DOHH2 (cell line): ENCODE measurements around the gene LAMA3.
"Not testable (repeated sequence)": the region's sequence is repeated elsewhere in the genome, so short reads cannot be mapped to it uniquely, and the experiment has no call there.

Experiments used
- H3F3A ChIP-seq: fragments of 200-600 bp; sonication (generic), shearing (Covaris generic); 2 replicates; pipeline ENCODE4 v1.6.0; 2016; ENCODE audit warnings: antibody characterized with exemption, mild to moderate bottlenecking; ENCODE audit not compliant: control insufficient read depth, insufficient read depth
- H3K27ac ChIP-seq: fragments of 200-600 bp; sonication (generic); 2 replicates; pipeline ENCODE4 v1.5.1; 2014; ENCODE audit warnings: low read depth, mild to moderate bottlenecking, low read length, moderate library complexity
- H3K27me3 ChIP-seq: fragments of 200-600 bp; sonication (generic); 2 replicates; pipeline ENCODE4 v1.6.1; 2014; ENCODE audit warnings: mild to moderate bottlenecking, low read length, mixed read lengths; ENCODE audit not compliant: control insufficient read depth
- H3K36me3 ChIP-seq: fragments of 200-600 bp; sonication (generic); 2 replicates; pipeline ENCODE4 v1.6.1; 2014; ENCODE audit warnings: mild to moderate bottlenecking, low read length, moderate library complexity, mixed read lengths; ENCODE audit not compliant: control insufficient read depth
- H3K4me1 ChIP-seq: fragments of 200-600 bp; sonication (generic); 2 replicates; pipeline ENCODE4 v1.6.1; 2014; ENCODE audit warnings: mild to moderate bottlenecking, low read length, mixed read lengths; ENCODE audit not compliant: control insufficient read depth
- H3K4me2 ChIP-seq: fragments of 200-600 bp; sonication (generic); 2 replicates; pipeline ENCODE4 v1.6.0; 2014; ENCODE audit warnings: mild to moderate bottlenecking, low read length, moderate library complexity
- H3K4me3 ChIP-seq: fragments of 200-600 bp; sonication (generic); 2 replicates; pipeline ENCODE4 v1.5.1; 2014; ENCODE audit warnings: mild to moderate bottlenecking, low read length, mixed read lengths
- H3K79me2 ChIP-seq: fragments of 200-600 bp; sonication (generic); 2 replicates; pipeline ENCODE4 v1.6.1; 2014; ENCODE audit warnings: mild to moderate bottlenecking, low read length, mixed read lengths; ENCODE audit not compliant: control insufficient read depth
- H3K9me2 ChIP-seq: fragments of 200-600 bp; sonication (generic); replicated peaks from 2 replicates; pipeline ENCODE4 v1.6.1; 2014; ENCODE audit warnings: mild to moderate bottlenecking, low read length, mixed read lengths; ENCODE audit not compliant: control insufficient read depth
- H3K9me3 ChIP-seq: fragments of 200-600 bp; sonication (generic); 2 replicates; pipeline ENCODE4 v1.6.1; 2014; ENCODE audit warnings: antibody characterized with exemption, low read length, mixed read lengths; ENCODE audit not compliant: control insufficient read depth, insufficient read depth
- H4K20me1 ChIP-seq: fragments of 200-600 bp; sonication (generic); 2 replicates; pipeline ENCODE4 v1.6.0; 2014; ENCODE audit warnings: low read depth, mild to moderate bottlenecking, antibody characterized with exemption, low read length, moderate library complexity; ENCODE audit not compliant: control insufficient read depth, insufficient read depth
- CTCF ChIP-seq: fragments of 200-600 bp; sonication (generic); IDR thresholded peaks from one replicate; pipeline ENCODE4 v1.5.1; 2014; ENCODE audit warnings: antibody characterized with exemption, mild to moderate bottlenecking, low read depth, low read length; ENCODE audit not compliant: poor library complexity, severe bottlenecking
- EZH2phosphoT487 ChIP-seq: fragments of 200-600 bp; sonication (generic); IDR thresholded peaks from 2 replicates; pipeline ENCODE4 v1.6.1; 2017; ENCODE audit warnings: borderline replicate concordance, mild to moderate bottlenecking, antibody characterized with exemption, low read length, moderate library complexity, mixed read lengths

LAMA3 gene

GRCh38 chr18:23730857-23731256 lies 41.6 kb downstream of the LAMA3 start:
- TF ChIP-seq EZH2phosphoT487: no peak
- no peak for TF ChIP-seq CTCF
- Histone ChIP-seq H3K27ac (no peak overlapping the region), H3F3A (no peaks in the 10 kb centered on the region), H3K4me1 (no peaks in the 10 kb centered on the region), H3K36me3 (no peaks in the 10 kb centered on the region), H3K9me3 (no peaks in the 10 kb centered on the region), H3K9me2 (no peaks in the 10 kb centered on the region), H4K20me1 (no peaks in the 10 kb centered on the region), H3K4me3 (no peak overlapping the region), H3K79me2 (no peaks in the 10 kb centered on the region), H3K27me3 (peaks cover 28% of the 10 kb centered on the region), H3K4me2 (no peak overlapping the region)

GRCh38 chr18:23731861-23732260 lies 42.6 kb downstream of the LAMA3 start:
- no peaks in the 10 kb centered on the region for H3F3A ChIP-seq

GRCh38 chr18:23732439-23732838 lies 43.2 kb downstream of the LAMA3 start:
- H3K27me3 ChIP-seq: peaks cover 35% of the 10 kb centered on the region
- no peaks in the 10 kb centered on the region for H3K36me3 ChIP-seq
- no peaks in the 10 kb centered on the region; the same call in 1 of the 2 replicates for H3K4me1 ChIP-seq
- H3K27ac ChIP-seq: no peak overlapping the region
- no peaks in the 10 kb centered on the region for H3K9me3 ChIP-seq
- no peaks in the 10 kb centered on the region for H3K79me2 ChIP-seq
- H4K20me1 ChIP-seq: no peaks in the 10 kb centered on the region
- TF ChIP-seq CTCF: no peak
- TF ChIP-seq EZH2phosphoT487: no peak
- no peaks in the 10 kb centered on the region for H3K9me2 ChIP-seq
- H3K4me2 ChIP-seq: no peak overlapping the region
- no peak overlapping the region for H3K4me3 ChIP-seq
- H3F3A ChIP-seq: no peaks in the 10 kb centered on the region

More at GRCh38 chr18:23731861-23732260, 42.6 kb downstream of the LAMA3 start:
- no peak overlapping the region for H3K27ac ChIP-seq
- H3K4me2 ChIP-seq: no peak overlapping the region
- no peak overlapping the region for H3K4me3 ChIP-seq
- peaks cover 29% of the 10 kb centered on the region for H3K27me3 ChIP-seq
- H3K9me3 ChIP-seq: no peaks in the 10 kb centered on the region
- no peaks in the 10 kb centered on the region for H3K9me2 ChIP-seq
- TF ChIP-seq EZH2phosphoT487 (no peak), CTCF (no peak)
- no peaks in the 10 kb centered on the region for H3K4me1 ChIP-seq
- H3K36me3 ChIP-seq: no peaks in the 10 kb centered on the region
- H4K20me1 ChIP-seq: no peaks in the 10 kb centered on the region
- no peaks in the 10 kb centered on the region for H3K79me2 ChIP-seq

- not testable (repeated sequence) for H3K36me3 ChIP-seq, H3K9me3 ChIP-seq, H3K9me2 ChIP-seq, H4K20me1 ChIP-seq, H3F3A ChIP-seq, H3K27ac ChIP-seq, H3K4me1 ChIP-seq, H3K79me2 ChIP-seq, H3K4me2 ChIP-seq, H3K4me3 ChIP-seq
- H3K27me3 ChIP-seq: peaks cover 41% of the 10 kb centered on the region
Observed at GRCh38 chr18:23733265-23733664, 44.0 kb downstream of the LAMA3 start.
